Uterus (tissue), 2 donors: ENCODE measurements around the gene HUS1B.

Experiments used
- POLR2A ChIP-seq, 2 donors: fragments of 450-650 bp; IDR thresholded peaks; one replicate each; pipeline ENCODE4 v1.6.1; 2016; ENCODE audit warnings: antibody characterized with exemption in 2 of 2, mild to moderate bottlenecking in 1 of 2, moderate library complexity in 1 of 2
- TF ChIP-seq, protein P1 (sequence below), 4 experiments: fragments of 200-600 bp in 2 of 4; fragments of 450-650 bp in 2 of 4; sonication (generic) in 2 of 4; IDR thresholded peaks; one replicate each; pipeline ENCODE4 v1.5.1; 2016 to 2019; ENCODE audit warnings: antibody characterized with exemption in 4 of 4, mild to moderate bottlenecking in 2 of 4, moderate library complexity in 1 of 4

DNA sequence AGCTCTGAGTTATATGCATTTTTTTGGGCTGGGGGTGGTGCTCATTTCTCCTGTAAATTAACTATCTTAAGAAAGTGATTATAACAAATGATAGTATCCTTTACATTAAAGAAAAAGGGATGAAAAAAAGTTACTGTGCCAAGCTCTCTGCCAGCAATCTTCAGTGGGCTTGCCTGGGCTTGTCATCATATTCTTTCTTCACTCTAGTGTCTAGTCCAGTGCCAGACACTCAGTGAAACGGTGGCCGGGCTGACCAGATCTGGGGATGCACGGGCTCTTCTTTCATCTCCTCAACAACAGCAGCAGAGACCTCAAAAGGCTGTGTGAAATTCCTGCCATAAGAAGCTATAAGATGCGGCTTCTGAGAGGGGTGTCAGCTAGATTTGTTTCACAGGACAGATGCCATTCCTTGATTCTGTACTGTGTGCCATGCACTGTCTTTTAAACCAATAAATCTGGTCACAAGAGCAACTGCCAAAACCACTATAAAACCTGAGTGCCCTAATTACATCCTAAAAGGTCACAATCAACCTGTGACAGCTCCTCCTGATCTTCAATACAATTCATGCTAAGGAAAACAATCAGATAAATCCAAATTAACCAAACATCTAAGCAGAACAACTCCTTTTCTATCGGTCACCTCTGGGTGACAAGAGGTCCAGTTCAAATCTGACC lies 23.9 kb upstream of the HUS1B start:
- TF ChIP-seq, protein P1, sequence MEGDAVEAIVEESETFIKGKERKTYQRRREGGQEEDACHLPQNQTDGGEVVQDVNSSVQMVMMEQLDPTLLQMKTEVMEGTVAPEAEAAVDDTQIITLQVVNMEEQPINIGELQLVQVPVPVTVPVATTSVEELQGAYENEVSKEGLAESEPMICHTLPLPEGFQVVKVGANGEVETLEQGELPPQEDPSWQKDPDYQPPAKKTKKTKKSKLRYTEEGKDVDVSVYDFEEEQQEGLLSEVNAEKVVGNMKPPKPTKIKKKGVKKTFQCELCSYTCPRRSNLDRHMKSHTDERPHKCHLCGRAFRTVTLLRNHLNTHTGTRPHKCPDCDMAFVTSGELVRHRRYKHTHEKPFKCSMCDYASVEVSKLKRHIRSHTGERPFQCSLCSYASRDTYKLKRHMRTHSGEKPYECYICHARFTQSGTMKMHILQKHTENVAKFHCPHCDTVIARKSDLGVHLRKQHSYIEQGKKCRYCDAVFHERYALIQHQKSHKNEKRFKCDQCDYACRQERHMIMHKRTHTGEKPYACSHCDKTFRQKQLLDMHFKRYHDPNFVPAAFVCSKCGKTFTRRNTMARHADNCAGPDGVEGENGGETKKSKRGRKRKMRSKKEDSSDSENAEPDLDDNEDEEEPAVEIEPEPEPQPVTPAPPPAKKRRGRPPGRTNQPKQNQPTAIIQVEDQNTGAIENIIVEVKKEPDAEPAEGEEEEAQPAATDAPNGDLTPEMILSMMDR (IDR thresholded peaks at IDR 0.05), result no peak
- no peak for TF ChIP-seq POLR2A (IDR thresholded peaks at IDR 0.05)
